HG03460 (cell line): Measurements from ENCODE around the gene TEDDM1.

Experiments
- ATAC-seq: cut with Tn5 transposase; IDR thresholded peaks from one replicate; pipeline ENCODE4 v1.9.1; 2021; ENCODE audit not compliant: unreplicated experiment

The TEDDM1 gene

DNA sequence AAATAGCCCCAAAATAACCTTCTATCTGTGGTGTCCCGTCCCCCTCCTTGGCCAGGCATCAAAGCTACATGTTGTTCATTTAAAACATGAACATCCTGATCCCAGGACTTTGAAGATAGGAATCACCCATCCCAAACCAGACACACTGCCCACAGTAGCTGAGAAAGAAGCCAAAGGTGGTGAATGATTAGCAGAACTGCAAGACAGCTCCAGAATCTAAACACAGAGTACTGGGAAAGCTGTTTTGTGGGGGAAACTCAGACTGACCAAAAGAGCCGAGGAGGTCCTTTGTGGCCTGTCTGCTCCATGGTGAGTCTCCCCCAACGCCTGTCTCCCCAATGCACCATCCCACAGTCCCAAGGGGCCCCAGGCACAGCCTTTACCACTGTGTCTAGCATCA lies 7.3 kb upstream of the TEDDM1 start:
- no peak for ATAC-seq

DNA sequence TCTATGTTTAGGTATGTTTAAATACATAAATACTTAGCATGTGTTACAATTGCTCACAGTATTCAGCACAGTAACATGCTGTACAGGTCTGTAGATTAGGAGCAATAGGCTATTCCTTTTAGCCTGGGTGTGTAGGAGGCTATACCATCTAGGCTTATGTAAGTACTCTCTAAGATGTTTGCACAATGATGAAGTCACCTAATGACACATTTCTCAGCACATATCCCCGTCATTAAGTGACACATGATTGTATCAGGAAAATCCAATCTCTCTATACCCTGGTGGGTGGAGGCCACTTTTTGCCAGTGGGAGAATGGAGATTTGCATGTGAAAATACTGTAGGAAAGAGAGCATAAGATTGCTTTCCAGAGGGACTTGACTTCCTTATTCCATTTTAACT lies 5.5 kb upstream of the TEDDM1 start:
- ATAC-seq: no peak

DNA sequence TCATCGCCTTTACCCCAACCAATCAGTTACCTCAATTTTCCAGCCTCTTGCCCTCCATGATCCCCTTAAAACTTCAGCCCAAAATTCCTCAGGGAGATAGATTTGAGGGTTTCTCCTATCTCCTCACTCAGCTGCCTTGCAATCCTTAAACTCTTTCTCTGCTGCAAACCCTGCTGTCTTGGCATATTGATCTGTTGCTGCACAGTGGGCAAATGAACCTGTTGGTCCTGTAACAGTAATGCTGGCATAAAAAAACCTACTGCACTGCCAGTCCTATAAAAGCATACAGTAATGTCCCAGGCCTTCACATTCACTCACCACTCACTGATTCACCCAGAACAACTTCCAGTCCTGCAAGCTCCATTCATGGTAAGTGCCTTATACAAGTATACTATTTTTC lies 5.1 kb upstream of the TEDDM1 start:
- ATAC-seq: no peak

DNA sequence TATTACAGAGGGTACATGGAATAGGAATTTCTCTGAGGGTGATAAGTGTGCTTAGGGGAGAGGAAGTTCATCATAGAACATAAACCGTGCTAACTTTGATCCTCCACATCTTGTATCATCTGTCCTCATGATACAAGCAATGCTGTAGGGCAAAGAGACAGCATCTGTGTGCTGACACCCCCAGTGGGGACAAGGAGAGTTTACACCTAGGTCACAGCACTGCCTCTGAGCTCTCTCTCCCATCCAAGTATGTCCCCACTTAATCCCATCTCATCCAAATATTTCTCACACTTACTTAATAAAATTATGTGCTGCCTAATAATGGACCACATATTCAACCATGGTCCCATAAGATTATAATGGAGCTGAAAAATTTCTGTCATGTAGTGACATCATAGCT lies 4.3 kb upstream of the TEDDM1 start:
- no peak for ATAC-seq

DNA sequence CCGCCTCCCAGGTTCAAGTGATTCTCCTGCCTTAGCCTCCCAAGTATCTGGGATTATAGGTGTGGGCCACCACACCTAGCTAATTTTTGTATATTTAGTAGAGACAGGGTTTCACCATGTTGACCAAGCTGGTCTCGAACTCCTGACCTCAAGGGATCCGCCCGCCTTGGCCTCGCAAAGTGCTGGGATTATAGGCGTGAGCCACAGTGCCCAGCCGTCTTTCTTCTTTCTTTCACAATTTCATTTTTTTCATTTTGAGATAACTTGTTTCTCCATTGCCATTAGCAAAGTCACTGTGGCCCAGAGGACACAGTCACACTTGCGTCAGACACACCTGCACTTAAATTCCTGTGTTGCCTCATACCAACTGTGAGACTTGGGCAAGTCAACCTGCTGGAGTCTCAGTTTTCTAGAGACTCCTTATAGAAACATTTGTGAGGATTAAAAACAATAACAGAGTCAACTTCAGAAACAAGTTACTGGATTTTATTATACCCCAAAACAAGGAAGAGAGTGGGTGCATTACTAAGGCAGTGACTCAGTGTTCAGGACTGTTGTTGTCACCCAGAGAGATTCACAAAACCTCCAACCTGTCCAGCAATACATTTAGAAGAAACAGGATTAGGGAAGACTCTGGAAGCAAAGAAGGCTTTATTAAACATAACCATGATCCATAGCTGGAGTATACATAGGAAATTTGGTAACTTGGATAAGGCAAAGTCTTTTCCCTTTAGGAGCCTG lies 2.6 kb downstream of the TEDDM1 start:
- ATAC-seq: no peak

DNA sequence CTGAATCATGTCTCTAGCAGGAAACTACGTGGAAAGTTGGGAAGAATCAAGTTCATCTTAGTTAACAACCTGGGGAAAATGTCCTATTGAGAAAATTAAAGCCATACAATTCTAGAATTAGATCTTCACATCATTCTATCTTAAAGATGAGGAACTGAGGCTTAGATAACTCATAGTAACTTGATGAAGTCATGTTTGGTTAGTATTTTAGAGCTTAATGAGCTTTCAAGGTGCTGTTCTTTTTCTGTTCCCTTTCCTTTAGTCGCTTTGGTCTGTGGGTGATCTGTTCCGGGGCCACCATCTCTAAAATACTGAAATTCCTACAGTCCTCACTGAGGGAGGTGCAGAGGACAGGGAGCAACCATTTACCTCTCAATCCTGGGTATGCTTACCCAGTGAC lies 4.6 kb downstream of the TEDDM1 start:
- no peak for ATAC-seq

DNA sequence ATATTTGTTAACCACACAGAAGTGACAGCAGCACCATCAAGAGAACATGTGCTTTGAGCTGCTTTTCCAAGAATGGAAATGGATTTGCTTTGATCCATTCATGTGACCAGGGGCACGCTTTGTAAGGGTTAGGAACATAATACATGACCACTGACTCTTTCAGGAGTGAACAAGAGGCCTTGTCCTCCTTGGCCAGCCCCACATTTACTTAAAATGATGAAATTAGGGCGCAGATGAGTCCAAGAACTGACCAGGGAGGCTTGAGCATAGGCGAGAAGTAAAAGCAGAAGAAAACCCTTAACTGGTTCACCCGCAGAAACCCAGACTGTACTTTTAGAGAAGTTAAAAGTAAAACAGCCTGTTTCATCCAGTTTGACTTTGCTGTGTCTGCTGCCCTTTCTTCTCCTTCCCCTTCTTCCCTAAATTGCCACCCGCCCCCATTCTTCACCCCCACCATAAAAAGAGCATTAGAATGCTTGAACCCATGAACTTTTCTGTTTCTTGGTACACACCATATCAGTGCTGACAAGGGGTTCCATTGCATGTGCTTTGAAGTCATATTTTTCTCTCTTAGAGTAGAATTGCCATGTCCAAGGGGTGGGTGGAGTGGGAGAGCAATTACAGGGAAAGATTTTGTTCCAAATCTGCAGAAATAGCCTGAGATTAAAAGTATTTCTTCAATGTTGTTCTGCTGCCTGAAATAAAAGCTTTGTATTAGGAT lies 6.3 kb downstream of the TEDDM1 start:
- no peak for ATAC-seq

DNA sequence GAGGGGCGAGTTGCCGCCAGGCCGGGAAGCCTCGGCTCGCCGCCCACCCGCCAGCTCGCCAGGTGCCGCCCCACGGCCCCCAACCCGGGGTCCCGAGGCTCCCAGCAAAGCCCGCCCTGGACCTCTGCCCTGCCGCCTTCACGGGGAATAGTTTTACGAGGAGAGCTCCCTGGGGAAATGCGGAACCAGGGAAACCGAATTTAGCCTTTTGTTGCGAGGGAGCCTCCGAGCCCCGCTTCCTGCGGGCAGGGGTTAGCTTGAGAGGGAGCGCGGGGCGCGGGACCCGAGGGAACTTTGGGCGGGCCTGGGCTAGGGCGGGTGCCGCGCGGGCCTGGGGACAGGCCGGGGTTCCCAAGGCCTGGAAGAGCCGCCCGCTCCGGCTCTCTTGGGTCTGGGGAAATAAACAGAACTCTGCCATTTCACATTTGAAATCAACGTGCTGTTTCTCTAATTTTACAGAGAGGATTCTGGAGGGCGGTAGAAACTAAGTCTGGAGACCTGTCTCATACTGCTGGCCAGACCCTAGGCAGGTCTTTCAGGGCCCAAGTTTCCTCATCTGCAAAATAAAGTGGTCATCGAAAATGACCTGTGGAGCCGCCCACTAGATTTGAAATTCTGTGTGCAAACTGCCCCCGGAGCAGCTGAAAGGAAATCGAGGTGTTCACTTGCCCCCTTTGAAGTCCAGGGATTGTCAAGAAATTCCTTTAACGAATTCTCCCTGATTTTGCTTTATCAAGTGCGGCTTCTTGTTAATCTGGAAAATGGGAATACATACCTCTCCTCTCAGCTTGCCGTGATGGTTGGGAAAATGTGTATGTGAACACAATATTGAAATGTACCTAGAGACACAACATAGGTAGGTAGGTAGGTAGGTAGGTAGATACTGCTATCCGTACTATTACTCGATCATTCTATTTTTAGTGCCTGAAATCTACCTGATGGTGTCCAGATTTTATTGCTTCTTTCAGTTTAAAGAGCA lies 8.1 kb downstream of the TEDDM1 start:
- peak; percentile 9 for ATAC-seq

DNA sequence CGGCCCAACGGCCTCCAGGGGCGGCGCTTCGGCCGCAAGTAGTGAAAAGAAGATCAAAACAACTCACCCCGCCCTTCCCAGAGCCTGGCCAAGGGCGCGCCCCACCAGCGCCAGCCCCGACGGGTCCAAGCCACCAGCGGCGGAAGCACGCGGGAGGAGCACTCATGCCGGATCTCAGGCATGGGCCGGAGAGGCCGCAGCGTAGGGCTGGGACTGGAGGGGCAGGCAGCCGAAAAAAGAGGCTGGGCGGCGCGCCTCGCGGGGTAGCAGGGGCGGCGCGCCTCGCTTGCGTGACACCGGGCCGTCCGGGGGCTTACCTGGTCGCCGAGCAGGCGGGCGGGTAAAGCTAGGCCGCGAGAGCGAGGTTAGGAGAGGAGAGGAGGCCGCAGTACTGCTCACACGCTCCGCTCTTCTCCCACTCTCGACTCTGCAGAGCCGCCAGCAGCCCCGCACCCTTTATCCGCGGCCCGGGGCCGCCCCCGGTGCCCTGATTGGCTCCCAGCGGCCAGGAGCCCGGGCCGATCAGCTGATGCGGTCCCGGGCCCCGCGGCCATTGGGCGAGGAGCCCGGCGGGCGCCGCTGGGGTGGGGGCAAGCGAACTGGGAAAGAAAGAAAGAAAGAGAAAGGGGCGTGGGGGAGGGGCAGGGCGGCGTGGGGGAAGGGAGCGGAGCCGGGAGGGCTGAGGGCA lies 9.0 kb downstream of the TEDDM1 start, which contains the start of gene GLUL:
GLUL (minus strand) TSS at position 429 of the 688 bp plus-strand sequence. CDS start 3,053 bp downstream, outside the sequence.
- peak; percentile 65 for ATAC-seq

DNA sequence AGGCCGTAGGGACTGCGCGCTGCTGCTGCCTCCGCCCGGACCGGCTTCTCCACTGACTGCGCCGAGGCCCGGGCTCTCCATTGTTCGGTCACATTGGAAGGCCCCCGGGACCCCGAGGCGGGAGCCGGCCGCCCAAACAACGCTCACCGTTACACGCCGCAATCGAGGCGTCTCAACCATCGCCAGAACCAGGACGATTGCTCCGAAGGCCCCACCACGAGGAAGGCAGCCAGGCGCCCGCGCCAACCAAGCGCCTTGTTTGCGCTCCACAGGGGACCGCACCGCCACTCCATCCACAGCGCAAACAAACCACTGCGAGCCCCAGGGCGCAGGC lies 9.5 kb downstream of the TEDDM1 start:
- no peak for ATAC-seq

DNA sequence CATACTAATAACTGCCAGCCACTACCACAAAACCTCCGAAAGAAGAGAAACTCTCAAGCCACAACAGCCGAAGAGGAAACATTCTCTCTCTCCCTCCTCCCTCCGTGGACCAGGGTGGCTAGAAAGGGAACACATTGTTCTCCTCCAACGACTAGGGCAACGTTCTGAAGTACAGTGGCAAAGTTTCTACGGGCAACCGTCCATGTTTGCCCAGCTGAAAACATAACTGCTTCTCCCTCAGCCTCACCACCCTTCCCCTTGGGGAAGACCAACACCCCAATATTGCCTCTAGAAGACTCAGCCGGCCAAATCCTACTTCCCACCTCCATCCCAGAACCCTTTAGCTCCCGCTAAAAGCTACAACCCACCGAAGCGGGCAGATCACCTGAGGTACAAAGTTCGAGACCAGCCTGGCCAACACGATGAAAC lies 10.8 kb downstream of the TEDDM1 start:
- no peak for ATAC-seq

DNA sequence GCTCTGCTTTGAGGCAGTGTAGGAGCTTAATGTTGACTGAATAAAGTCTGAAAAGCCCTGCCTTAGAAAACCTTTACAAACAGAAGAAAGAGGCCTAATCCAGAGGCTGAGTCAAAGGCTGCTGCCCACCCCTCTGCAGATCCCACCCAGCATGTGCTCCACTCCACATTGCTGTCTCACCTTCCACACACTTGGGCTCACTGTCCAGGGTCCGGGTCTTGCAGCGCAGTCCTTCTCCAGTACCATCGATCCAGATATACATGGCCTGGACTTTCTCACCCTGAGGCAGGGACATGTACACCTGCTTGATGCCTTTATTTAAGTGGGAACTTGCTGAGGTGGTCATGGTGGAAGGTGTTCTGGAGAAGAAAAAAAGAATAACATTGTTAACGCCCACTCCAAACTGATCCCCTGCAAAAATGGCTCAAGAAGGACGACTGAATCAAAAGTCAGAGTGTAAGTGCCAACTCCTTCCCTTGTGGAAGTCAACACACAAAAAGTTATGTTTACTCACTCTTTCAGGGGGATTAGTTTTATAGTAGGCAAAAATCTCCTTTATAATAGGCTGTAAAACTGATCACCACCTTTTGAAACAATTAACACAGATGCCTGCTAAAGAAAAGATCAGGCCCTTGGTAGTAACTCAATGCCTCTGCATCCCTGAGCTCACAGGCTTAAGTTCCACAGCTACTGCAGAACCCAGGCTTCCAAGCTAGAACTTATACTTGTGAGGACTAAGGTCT lies 11.9 kb downstream of the TEDDM1 start:
- no peak for ATAC-seq

DNA sequence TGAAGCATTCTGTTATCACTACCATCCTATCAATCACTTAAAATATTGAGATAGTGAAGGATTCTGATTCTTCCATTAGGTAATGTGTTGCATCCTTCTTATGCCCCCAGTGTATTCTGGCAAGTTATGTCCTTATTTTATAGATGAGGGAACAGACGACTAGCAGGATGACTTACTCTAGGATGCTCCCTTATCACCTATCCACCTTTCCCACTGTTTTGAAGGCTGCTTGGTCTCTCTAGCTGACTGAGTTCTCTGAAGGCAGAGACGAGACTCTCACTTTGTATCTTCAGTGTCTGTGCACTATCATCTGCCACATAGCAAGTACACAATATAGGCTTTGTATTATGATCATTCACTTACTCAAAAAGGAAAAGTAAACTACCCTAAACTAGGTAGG lies 12.9 kb downstream of the TEDDM1 start:
- no peak for ATAC-seq

DNA sequence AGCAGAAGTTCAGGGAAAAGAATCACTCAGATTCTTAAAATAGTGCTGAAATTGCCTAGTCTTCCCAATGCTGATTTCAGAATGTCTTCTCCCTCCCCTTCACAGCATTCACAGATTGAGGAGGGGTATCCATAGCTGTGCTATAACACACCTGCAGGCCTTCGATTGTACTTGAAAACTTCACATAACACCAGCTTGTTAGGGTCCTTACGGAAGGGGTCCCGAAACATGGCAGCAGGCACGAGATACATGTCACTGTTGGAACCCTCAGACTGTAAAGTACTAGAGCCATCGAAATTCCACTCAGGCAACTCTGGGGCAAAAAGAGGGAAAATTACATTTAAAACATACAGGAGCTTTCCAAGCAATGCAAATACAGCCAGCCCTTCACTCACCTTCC lies 13.5 kb downstream of the TEDDM1 start:
- no peak for ATAC-seq

DNA sequence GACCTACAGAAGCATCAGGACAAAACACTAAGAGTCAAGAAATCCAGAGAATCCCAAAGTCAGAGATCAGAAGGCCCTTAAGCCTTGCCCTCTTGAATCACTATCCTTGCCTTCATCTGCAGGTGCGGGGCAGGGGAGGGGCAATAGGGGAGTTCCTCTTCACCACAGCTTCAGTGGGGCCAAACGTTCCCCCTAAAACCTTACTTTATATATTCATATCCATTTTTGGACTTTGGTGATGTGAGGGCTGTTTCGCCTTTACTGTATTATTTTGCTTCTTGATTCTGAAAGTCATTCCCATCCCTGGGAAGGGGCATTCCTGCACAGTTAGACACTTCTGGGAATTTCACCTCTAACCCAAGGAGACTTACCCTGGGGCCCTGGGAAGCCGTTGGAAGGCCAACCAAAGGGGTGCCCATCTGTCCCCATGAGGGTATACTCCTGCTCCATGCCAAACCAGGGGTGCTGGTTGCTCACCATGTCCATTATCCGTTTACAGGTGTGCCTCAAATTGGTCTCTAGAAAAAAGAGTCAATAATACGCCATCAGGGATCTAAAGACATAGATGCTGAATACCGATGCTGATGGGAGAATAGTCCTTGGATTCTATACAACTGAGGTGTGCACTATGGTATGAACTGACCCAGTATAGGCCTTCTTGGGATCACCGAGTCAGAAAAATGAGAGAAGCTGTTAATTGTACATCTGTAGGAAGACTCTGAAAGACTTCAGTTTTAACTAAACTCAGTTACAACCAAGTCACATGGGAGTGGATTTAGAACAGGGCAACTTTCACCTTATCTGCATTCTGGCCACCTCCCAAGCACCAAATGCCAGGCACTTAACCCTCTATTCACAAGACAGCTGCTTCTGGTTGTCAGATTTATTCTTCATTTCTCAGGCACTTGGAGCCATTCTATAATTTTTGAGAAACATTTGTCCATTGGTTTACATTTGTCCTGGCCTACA lies 14.3 kb downstream of the TEDDM1 start:
- no peak for ATAC-seq

DNA sequence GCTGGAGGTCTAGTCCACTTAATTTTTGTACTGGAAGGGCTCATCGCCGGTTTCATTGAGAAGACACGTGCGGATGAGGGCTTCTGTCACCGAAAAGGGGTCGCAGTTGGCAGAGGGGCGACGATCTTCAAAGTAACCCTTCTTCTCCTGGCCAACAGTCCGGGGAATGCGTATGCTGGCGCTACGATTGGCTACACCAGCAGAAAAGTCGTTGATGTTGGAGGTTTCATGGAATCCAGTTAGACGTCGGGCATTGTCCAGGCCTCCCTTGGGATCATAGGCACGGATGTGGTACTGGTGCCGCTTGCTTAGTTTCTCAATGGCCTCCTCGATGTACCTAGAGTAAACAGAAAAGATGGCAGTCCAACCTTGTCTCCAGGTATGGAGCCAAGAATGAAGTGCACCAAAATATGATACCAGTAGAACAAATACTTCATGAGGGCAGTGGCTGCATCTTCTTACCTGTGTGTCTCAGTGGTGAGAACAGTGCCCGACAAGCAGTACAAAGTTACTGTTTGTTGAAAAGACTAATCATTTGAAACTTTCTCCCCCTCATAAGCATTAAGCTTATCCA lies 16.0 kb downstream of the TEDDM1 start:
- no peak for ATAC-seq

DNA sequence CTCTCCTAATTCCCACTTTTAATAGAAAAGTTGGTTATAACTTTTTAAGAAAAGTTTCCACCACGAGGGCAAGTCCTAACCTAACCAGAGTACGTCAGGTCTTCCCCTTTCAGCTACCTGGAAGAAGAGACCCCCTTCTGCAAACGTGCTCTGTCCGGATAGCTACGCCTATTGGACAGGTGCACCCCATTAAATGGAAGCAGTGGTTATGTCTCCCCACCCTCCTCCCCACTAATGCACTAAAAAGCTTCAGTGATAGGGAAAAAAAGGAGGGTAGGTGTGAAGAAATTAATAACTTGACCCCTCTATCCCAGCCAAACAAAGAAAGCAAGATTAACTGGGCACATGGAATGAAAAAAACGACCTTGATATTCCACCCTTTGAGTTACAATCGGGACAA lies 16.5 kb downstream of the TEDDM1 start:
- ATAC-seq: no peak

DNA sequence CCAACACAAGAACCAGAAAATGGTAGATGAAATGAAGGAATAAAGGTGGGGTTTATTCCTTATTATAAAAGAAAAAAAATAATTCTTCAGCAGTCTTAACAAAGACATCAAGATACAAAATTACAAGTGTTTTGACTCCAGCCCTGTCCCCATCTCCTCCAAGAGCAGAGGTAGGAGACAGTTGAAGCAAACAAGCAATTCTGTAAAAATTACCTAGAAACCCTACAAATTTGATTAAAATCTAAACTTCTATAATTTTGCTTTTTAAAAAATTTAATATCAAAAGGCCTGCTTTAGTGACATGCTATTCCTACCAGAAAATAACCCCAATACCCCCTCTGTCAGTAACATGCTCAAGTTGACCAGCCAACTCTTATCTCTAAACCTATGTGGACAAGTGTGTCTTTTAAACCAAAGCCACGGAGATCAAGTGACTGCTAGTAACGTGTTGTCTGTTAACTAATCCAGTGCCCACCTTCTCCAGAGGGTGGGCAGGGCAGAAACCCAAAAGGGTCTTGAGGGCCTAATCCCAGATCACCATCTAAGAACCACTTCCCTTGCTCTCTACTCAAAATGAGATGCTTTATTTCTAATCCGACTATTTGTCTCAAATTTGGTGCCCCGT lies 17.3 kb downstream of the TEDDM1 start:
- ATAC-seq: no peak
